ENCODE measurements around the gene SP1. TPM values are rescaled to one million over a fixed set of nuclear protein-coding genes. Genes with fewer than 3 reads are reported as not detected.
A peak's percentile ranks its signal among the peaks of the same experiment; 100 is the strongest.

The SP1 gene
- total RNA-seq, 1 experiment from 2014 or later = 96.8 TPM

DNA sequence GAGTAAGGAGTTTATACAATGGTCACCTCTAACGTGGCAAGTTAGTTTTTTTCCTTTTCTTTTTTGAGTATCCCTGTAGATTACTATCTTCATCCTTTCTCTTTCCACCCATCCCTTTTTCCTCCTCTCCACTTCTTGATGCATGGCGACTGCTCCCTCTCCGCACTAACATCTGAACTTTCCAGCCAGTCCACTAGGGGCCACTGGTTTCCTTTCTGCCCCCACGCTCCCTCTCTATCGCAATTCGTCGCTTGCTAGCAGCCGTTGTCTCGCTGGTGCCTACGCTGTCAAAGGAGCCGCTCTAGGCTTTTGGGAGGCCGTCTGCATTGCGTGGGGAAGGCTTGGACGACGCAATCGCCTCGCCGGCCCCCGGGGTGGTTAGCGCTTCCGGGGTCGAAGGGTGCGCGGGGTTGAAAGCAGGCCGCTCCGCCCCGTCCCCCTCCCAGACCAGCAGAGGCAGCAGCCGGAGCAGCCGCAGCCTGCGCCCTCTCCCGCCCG is 71.7 kb downstream of the SP1 start, which contains the start of gene PCBP2 (continued):
- no peak for TF ChIP-seq ZFX (IDR thresholded peaks at IDR 0.05)
- TF ChIP-seq, protein P1, sequence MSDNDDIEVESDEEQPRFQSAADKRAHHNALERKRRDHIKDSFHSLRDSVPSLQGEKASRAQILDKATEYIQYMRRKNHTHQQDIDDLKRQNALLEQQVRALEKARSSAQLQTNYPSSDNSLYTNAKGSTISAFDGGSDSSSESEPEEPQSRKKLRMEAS (IDR thresholded peaks at IDR 0.05) = peak; percentile 82
- peak; percentile 75; the same call in 1 of the 2 replicates for TF ChIP-seq SIN3A (IDR thresholded peaks at IDR 0.05; ENCODE audit: low read depth)

DNA sequence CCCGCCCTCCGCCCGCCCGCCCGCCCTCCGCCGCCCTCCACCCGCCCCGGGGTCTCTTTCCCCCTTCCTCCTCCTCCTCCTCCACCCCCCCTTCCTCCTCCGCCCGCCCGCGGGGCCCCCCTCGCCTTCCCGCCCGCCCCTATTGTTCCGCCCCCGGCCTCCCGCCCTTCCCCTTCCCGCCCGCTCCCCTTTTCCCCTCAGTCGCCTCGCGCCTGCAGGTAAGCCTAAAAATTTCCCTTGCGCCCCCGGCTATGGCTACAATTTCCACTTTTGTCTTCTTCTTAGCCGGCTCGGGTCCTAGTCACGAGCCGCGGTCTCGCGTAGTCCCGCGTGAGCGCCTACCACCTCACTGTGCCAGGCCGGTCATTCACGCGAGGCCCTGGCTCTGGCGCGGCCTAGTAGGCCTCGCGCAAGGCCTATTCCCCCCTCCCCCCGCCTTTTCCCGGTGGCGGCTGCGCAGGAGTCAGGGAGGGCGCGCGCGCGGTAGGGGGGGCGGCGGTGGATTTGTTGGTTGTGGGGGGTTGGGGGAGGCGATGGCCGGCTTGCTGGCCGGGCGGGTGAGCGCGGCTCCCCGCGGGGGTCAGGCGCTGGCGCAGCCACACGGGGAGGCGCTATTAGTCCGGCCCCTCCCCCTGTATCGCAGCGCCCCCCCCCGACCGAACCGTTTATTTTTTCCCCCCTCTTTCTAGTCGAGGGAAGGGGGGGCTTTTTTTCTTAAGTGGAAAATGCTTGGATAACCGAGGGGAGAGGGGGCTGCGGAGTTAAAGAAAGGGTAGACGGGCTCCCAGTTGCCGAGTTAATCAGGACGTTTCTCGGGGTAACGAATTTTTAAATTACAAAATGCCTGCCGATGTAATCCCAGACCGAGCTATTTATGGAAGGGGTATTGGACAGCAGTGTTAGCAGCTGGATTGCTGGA is 72.4 kb downstream of the SP1 start:
- Histone ChIP-seq H4K20me1 (ENCODE audit: insufficient read depth) (peaks cover 39% of the 10 kb centered on the region; the same call in 1 of the 2 replicates), H3K9ac (ENCODE audit: low read length) (peak overlapping the region; percentile 98), H3K27ac (ENCODE audit: low read depth, low read length) (peak overlapping the region; percentile 96), H3K27me3 (ENCODE audit: insufficient read depth, low read length) (no peaks in the 10 kb centered on the region), H3K36me3 (ENCODE audit: control insufficient read depth in 1 of 2, insufficient read depth in 2 of 2, low read length in 2 of 2) (peaks cover 36 to 47% of the 10 kb centered on the region in 2 experiments), H2AFZ (ENCODE audit: low read depth, low read length, poor library complexity, severe bottlenecking) (no peak overlapping the region), H3K4me2 (ENCODE audit: low read length) (peak overlapping the region; percentile 75), H3K4me1 (ENCODE audit: control insufficient read depth in 1 of 2, insufficient read depth in 2 of 2, low read length in 2 of 2) (peaks cover 0 to 14% of the 10 kb centered on the region in 2 experiments; a peak in 3 of 4 replicates), H3K79me2 (ENCODE audit: insufficient read depth, low read length) (peaks cover 56% of the 10 kb centered on the region), H3K9me2 (ENCODE audit: insufficient read depth) (no peaks in the 10 kb centered on the region), H3K9me3 (ENCODE audit: control insufficient read depth in 1 of 2, insufficient read depth in 1 of 2, low read depth in 1 of 2, low read length in 2 of 2) (no peaks in the 10 kb centered on the region), H3K4me3 (replicated peaks in 1 of 2; ENCODE audit: low read depth in 1 of 2, low read length in 2 of 2) (peak overlapping the region; percentile 76 to 79)
- intact Hi-C loops (cut with micrococcal nuclease) = loop anchor here (5.0 kb wide), 1 partner anchor 70 kb away; the partner anchor contains the start of gene SP1
- RAD21 ChIA-PET (ENCODE audit: low non-redundant PET in 1 of 2, low total read pairs in 2 of 2, uncharacterized antibody in 2 of 2, unreplicated experiment in 2 of 2) = interaction anchor here in 1 of 2 experiments (0.7 kb wide), 1 partner anchor 58 kb away, joined by 4 read pairs; no protein-coding TSS in a partner anchor
- ATAC-seq (peak; percentile 68), DNase-seq (ENCODE audit: low read depth, low spot score) (peak; percentile 64)
- no TSS peak for BruUV-seq (replicated peaks)
- POLR2A ChIA-PET = interaction anchor here (0.7 to 1.3 kb wide), 3 partner anchors 11 to 834 kb away, joined by 3 read pairs; no protein-coding TSS in a partner anchor
- CTCF ChIA-PET = no interaction called here
- TF ChIP-seq POLR2A (IDR thresholded peaks at IDR 0.05; ENCODE audit: borderline replicate concordance, extremely low read depth, insufficient read depth, insufficient read length) = peak; percentile 5
- TF ChIP-seq, protein P2, sequence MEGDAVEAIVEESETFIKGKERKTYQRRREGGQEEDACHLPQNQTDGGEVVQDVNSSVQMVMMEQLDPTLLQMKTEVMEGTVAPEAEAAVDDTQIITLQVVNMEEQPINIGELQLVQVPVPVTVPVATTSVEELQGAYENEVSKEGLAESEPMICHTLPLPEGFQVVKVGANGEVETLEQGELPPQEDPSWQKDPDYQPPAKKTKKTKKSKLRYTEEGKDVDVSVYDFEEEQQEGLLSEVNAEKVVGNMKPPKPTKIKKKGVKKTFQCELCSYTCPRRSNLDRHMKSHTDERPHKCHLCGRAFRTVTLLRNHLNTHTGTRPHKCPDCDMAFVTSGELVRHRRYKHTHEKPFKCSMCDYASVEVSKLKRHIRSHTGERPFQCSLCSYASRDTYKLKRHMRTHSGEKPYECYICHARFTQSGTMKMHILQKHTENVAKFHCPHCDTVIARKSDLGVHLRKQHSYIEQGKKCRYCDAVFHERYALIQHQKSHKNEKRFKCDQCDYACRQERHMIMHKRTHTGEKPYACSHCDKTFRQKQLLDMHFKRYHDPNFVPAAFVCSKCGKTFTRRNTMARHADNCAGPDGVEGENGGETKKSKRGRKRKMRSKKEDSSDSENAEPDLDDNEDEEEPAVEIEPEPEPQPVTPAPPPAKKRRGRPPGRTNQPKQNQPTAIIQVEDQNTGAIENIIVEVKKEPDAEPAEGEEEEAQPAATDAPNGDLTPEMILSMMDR (IDR thresholded peaks at IDR 0.05 in 2 of 3, conservative IDR thresholded peaks at IDR 0.05 in 1 of 3; ENCODE audit: borderline replicate concordance in 1 of 3, insufficient read depth in 1 of 3, low read depth in 2 of 3, low read length in 2 of 3) = peak; percentile 30 to 63 (median 52); a peak in 5 of 6 replicates
- TF ChIP-seq SRF (IDR thresholded peaks at IDR 0.05; ENCODE audit: low read depth) = no peak
- TF ChIP-seq CEBPB (IDR thresholded peaks at IDR 0.05; ENCODE audit: low read depth) = no peak
- TF ChIP-seq SP1 (IDR thresholded peaks at IDR 0.05; ENCODE audit: low read depth) = no peak; the same call in 1 of the 2 replicates
- TF ChIP-seq TCF7L2 (IDR thresholded peaks at IDR 0.05; ENCODE audit: borderline replicate concordance, extremely low read depth, insufficient read depth, insufficient read length) = peak; percentile 54
- TF ChIP-seq EZH2 (IDR thresholded peaks at IDR 0.05) = no peak
- TF ChIP-seq, protein P3, sequence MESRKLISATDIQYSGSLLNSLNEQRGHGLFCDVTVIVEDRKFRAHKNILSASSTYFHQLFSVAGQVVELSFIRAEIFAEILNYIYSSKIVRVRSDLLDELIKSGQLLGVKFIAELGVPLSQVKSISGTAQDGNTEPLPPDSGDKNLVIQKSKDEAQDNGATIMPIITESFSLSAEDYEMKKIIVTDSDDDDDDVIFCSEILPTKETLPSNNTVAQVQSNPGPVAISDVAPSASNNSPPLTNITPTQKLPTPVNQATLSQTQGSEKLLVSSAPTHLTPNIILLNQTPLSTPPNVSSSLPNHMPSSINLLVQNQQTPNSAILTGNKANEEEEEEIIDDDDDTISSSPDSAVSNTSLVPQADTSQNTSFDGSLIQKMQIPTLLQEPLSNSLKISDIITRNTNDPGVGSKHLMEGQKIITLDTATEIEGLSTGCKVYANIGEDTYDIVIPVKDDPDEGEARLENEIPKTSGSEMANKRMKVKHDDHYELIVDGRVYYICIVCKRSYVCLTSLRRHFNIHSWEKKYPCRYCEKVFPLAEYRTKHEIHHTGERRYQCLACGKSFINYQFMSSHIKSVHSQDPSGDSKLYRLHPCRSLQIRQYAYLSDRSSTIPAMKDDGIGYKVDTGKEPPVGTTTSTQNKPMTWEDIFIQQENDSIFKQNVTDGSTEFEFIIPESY (IDR thresholded peaks at IDR 0.05; ENCODE audit: extremely low read depth, insufficient replicate concordance, low read length) = peak; percentile 31
- peak; percentile 47 for TF ChIP-seq YY1 (IDR thresholded peaks at IDR 0.05; ENCODE audit: extremely low read depth, insufficient replicate concordance, low read depth, low read length)
- TF ChIP-seq ZNF274 (IDR thresholded peaks at IDR 0.05; ENCODE audit: low read depth, low read length) = no peak
- TF ChIP-seq, protein P4, sequence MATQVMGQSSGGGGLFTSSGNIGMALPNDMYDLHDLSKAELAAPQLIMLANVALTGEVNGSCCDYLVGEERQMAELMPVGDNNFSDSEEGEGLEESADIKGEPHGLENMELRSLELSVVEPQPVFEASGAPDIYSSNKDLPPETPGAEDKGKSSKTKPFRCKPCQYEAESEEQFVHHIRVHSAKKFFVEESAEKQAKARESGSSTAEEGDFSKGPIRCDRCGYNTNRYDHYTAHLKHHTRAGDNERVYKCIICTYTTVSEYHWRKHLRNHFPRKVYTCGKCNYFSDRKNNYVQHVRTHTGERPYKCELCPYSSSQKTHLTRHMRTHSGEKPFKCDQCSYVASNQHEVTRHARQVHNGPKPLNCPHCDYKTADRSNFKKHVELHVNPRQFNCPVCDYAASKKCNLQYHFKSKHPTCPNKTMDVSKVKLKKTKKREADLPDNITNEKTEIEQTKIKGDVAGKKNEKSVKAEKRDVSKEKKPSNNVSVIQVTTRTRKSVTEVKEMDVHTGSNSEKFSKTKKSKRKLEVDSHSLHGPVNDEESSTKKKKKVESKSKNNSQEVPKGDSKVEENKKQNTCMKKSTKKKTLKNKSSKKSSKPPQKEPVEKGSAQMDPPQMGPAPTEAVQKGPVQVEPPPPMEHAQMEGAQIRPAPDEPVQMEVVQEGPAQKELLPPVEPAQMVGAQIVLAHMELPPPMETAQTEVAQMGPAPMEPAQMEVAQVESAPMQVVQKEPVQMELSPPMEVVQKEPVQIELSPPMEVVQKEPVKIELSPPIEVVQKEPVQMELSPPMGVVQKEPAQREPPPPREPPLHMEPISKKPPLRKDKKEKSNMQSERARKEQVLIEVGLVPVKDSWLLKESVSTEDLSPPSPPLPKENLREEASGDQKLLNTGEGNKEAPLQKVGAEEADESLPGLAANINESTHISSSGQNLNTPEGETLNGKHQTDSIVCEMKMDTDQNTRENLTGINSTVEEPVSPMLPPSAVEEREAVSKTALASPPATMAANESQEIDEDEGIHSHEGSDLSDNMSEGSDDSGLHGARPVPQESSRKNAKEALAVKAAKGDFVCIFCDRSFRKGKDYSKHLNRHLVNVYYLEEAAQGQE (IDR thresholded peaks at IDR 0.05; ENCODE audit: low read depth) = no peak
